Erythroblast (primary cell): ENCODE results near the gene PLPPR1.
"Not testable (repeated sequence)": the region's sequence is repeated elsewhere in the genome, so short reads cannot be mapped to it uniquely, and the experiment has no call there.

Experiments used
- DNase-seq, 2 experiments: peaks; one replicate each; lab custom pipeline; 2025; lab: John Stamatoyannopoulos, UW
- GATA1 ChIP-seq: IDR thresholded peaks from 2 replicates; pipeline ENCODE4 v1.6.1; 2011; ENCODE audit warnings: low read depth, mild to moderate bottlenecking, control low read depth, low read length, moderate library complexity
- POLR2A ChIP-seq: IDR thresholded peaks from 2 replicates; pipeline ENCODE4 v1.6.1; 2011; ENCODE audit warnings: mild to moderate bottlenecking, low read length

Gene PLPPR1

GRCh38 chr9:101029315-101030085, 973 bp downstream of the PLPPR1 start:
- DNase-seq: no peak
- no peak for TF ChIP-seq POLR2A
- TF ChIP-seq GATA1: no peak

DNA sequence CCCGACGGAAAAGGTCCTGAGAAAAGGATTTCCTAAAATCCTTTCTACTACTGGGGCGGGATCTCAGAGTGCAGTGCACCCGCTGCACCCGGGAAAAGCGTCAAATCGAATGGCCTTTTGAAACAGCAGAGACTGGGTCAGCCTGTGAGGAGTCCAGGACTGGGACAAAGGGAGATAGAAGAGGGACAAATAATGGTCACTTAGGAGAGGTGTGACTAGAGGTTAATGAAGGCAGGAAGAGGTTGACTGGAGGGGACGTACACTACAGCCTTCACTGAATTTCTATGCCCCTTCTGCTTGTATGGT, 1.5 kb downstream of the PLPPR1 start:
- DNase-seq: no peak
- TF ChIP-seq POLR2A: no peak
- TF ChIP-seq GATA1: no peak

GRCh38 chr9:101032426-101032825, 3.9 kb downstream of the PLPPR1 start:
- no peak for DNase-seq
- no peak for TF ChIP-seq GATA1
- no peak for TF ChIP-seq POLR2A

DNA sequence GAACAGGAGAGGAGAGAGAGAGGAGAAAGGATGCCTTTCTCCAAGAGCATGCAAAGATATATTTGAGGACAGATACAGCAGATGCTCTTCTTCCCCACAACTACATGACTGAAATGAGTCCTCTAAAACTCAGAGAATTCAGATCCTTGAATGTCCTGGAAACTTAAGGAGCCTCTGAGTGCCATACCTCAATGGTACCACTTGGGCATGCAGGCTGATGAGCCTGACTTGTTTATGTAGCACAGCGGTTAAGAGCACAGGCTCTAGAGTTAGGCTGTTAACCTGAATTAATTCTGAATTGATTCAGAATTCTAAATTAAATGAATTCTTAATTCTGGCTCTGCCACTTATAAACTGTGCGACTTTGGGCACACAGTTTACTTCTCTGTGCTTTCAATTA, 5.7 kb downstream of the PLPPR1 start:
- DNase-seq: no peak
- TF ChIP-seq GATA1: no peak
- no peak for TF ChIP-seq POLR2A

DNA sequence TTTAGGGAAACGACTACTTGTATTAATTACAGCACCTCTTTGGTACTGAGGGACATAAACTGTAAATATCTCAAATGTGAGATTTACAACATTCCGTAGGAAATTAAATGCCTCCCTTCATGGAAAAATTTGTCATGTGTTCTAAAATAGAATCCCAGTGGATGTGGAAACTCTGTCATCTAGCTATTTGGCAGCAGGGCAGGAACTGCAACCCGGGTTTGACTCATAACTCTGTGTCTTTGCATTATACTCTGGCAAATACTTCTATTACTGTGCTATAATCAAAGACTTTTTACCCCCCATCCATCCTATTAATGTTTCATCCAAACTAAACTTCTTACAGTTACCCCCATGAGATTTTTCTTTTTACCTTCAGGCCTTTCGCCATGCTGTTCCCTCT, 6.6 kb downstream of the PLPPR1 start:
- no peak for TF ChIP-seq GATA1
- DNase-seq: no peak

GRCh38 chr9:101037430-101037829, 8.9 kb downstream of the PLPPR1 start:
- DNase-seq: no peak
- TF ChIP-seq GATA1 (no peak), POLR2A (no peak)

GRCh38 chr9:101038488-101038887, 10.0 kb downstream of the PLPPR1 start:
- TF ChIP-seq GATA1 (no peak), POLR2A (no peak)
- no peak for DNase-seq

DNA sequence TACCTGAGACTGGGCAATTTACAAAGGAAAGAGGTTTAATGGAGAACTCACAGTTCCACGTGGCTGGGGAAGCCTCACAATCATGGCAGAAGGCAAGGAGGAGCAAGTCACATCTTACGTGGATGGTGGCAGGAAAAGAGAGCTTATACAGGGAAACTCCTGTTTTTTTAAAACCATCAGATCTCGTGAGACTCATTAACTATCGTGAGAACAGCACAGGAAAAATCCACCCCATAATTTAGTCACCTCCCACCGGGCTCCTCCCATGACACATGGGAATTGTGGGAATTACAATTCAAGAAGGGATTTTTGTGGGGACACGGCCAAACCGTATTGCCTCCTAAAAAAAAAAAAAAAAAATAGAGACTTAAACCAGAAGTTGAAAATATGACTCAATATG, 11.1 kb downstream of the PLPPR1 start:
- not testable (repeated sequence) for DNase-seq

DNA sequence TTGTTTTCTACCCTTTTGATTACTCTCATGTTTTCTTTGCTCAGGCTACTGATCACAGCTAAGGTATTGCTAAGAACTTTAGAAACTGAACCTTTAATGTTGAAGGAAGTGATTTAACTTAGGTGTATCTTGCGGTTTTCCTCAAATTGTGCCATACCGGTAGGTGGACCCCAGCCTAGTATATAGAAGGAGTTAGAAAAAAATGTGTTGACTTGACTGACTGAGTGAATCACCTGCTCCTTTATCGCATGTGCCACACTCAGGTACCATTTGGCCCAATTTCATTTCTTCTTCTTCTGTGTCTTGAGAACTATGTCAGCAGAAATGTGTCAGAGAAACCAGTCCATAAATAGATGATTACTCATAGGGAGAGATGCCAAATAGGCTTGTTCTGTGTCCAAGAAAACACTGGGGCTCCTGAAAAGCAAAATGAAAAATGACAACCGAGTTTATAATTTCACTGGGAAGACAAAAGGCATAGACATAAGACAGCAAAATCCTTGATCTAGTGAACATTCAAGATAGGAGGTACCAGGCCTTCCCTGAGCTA, 19.4 kb downstream of the PLPPR1 start:
- no peak for DNase-seq
- TF ChIP-seq GATA1 (no peak), POLR2A (no peak)

DNA sequence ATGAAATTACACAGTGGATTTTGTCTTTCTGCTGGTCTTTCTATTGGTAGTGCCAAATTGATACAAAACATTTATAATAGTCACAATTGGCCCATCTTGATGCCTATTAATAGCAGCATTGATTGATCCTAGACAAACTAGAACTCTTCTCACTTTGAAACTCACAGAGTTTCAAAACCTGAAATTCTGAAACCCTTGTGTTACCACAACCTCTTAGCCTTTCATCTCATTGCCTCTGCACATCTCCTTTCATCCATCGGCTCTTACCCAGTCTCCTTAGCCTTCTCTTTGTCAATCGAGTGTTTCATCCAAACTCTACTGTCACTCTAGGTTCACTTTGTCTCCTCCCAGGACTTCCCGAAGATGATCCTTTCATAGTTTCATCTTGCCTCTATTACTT, 22.1 kb downstream of the PLPPR1 start:
- DNase-seq: no peak
- TF ChIP-seq POLR2A (no peak), GATA1 (no peak)

- DNase-seq: no peak
- TF ChIP-seq POLR2A (no peak), GATA1 (no peak)
Measured at GRCh38 chr9:101054657-101055056, 26.1 kb downstream of the PLPPR1 start.

DNA sequence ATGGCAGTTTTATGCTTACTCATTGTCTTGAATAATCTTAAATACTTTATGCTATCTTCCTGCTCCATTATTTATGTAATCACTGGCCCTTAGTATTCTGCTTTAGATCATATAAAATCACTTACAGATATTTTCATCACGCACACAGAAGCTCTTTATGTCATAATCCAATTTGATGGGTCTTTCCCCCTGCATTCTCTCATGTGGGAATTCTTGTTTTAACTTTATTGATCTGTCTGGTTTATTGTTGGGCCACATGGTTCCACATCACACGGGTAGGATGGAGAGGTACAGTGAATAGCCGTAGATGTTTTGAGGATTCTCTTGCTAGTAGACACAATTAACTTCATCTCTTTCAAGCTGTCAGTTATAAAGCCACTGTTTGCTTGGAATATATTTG, 27.0 kb downstream of the PLPPR1 start:
- TF ChIP-seq GATA1: no peak
- TF ChIP-seq POLR2A: no peak
- DNase-seq: no peak

DNA sequence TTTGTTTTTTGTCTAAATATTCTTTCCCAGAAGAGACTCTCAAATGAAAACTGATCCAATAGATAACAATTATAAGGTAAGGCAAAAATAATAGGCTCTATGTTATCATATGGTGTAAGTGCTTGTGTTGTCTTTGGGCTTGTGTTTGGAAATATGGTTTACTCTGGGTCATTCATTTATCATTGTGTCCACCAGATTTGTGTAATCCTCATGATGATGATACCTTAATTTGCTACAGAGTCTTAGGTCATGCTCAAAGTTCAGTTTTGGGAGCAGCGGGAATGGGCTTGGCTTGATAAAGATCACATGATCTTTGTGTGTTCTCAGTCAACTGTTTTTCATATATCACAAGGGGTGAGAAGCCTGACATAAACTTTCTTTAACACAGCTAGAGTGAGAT, 34.2 kb downstream of the PLPPR1 start:
- TF ChIP-seq GATA1 (no peak), POLR2A (no peak)
- DNase-seq: no peak

DNA sequence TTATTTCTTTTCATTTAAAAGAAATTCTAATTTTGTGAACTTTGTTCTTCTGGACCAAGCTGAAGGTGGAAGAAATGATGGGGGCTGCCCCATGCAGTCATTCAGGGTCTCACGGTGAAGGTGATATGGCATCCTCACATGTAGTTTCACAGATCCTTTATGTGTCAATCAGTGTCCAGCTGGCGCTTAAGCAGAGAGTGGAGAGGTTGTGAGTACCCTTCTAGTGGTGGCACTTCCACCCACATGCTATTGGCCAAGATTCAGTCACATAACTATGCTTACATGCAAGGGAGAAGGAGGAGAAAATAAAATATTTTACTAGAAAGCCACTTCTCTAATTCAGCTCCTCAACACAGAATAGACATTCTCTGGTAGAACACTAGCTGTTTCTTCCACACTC, 34.7 kb downstream of the PLPPR1 start:
- DNase-seq: no peak
- TF ChIP-seq GATA1: no peak
- TF ChIP-seq POLR2A: no peak

DNA sequence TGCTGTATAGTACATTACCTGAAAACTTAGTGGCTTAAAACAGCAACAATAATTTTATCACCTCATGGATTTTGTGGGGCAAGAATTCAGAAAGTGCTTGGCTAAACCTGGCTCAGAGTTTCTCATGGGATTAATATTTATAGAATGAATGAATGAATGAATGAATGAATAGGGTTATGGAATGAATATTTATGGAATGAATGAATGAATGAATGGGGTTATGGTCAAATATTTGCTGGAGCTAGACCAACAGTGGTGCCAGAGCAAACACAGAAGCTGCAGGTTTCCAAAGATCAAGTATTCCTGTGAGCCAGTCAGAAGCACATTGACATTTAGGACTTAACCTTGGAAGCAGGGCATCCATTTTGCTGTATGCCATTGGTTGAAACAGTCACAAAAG, 35.7 kb downstream of the PLPPR1 start:
- no peak for DNase-seq
- TF ChIP-seq GATA1 (no peak), POLR2A (no peak)
